ENCODE data around the gene APLP2. TPM values are rescaled to one million over a fixed set of nuclear protein-coding genes. Genes with fewer than 3 reads are reported as not detected.

Gene APLP2
- total RNA-seq, 1 experiment from 2014 or later, result 350 TPM

- H3K9me2 ChIP-seq (ENCODE audit: insufficient read depth), result no peaks in the 10 kb centered on the region
- no peaks in the 10 kb centered on the region for H3K9me3 ChIP-seq (ENCODE audit: insufficient read depth, low read depth)
- TF ChIP-seq CTCF (conservative IDR thresholded peaks at IDR 0.05) (no peak), EZH2 (IDR thresholded peaks at IDR 0.05; ENCODE audit: low read depth) (no peak)
- 0 out of 2 replicates have a peak, but pooled peaks cover 6% of the 10 kb centered on the region for H3F3A ChIP-seq (ENCODE audit: insufficient read depth, low read depth)
- H3K4me2 ChIP-seq, result no peak overlapping the region
- intact Hi-C loops (cut with micrococcal nuclease; ENCODE audit: unreplicated experiment), result no loop called here
- H3K4me1 ChIP-seq (replicated peaks; ENCODE audit: insufficient read depth), result no peaks in the 10 kb centered on the region
- H3K27ac ChIP-seq, result no peak overlapping the region
- peaks cover 4% of the 10 kb centered on the region; the same call in 1 of the 2 replicates for H3K36me3 ChIP-seq (ENCODE audit: low read depth)
- H3K27me3 ChIP-seq (ENCODE audit: insufficient read depth, low read depth), result no peaks in the 10 kb centered on the region
- H2AFZ ChIP-seq, result no peak overlapping the region
- CTCF ChIA-PET, result no interaction called here
- no peak overlapping the region for H3K4me3 ChIP-seq
- no TSS peak for BruUV-seq (replicated peaks)
- DNase-seq, result no peak
- peaks cover 46% of the 10 kb centered on the region for H3K79me2 ChIP-seq (ENCODE audit: low read depth)
- POLR2A ChIA-PET (ENCODE audit: unreplicated experiment), result no interaction called here
- peaks cover 10% of the 10 kb centered on the region for H4K20me1 ChIP-seq (ENCODE audit: insufficient read depth)
Measured at GRCh38 chr11:130188047-130188446, 118.4 kb downstream of the APLP2 start.

GRCh38 chr11:130188585-130189347 lies 119.1 kb downstream of the APLP2 start:
- Histone ChIP-seq H3F3A (ENCODE audit: insufficient read depth, low read depth) (0 out of 2 replicates have a peak, but pooled peaks cover 6% of the 10 kb centered on the region), H3K27me3 (ENCODE audit: insufficient read depth, low read depth) (no peaks in the 10 kb centered on the region), H3K4me1 (replicated peaks; ENCODE audit: insufficient read depth) (no peaks in the 10 kb centered on the region), H3K9me3 (ENCODE audit: insufficient read depth, low read depth) (no peaks in the 10 kb centered on the region), H3K4me2 (no peak overlapping the region), H4K20me1 (ENCODE audit: insufficient read depth) (peaks cover 10% of the 10 kb centered on the region), H2AFZ (no peak overlapping the region), H3K36me3 (ENCODE audit: low read depth) (peaks cover under 1% of the 10 kb centered on the region; the same call in 1 of the 2 replicates), H3K4me3 (no peak overlapping the region), H3K27ac (no peak overlapping the region), H3K9me2 (ENCODE audit: insufficient read depth) (no peaks in the 10 kb centered on the region), H3K79me2 (ENCODE audit: low read depth) (peaks cover 39% of the 10 kb centered on the region)
- ChIA-PET CTCF (interaction anchor here (0.6 kb wide), 1 partner anchor 266 kb away, joined by 9 read pairs; no protein-coding TSS in a partner anchor), POLR2A (ENCODE audit: unreplicated experiment) (no interaction called here)
- intact Hi-C loops (cut with micrococcal nuclease; ENCODE audit: unreplicated experiment), result no loop called here
- BruUV-seq (replicated peaks), result no TSS peak
- TF ChIP-seq EZH2 (IDR thresholded peaks at IDR 0.05; ENCODE audit: low read depth) (no peak), CTCF (conservative IDR thresholded peaks at IDR 0.05) (no peak)
- no peak for DNase-seq

GRCh38 chr11:130189492-130190210 lies 120.0 kb downstream of the APLP2 start:
- no peaks in the 10 kb centered on the region for H3K9me3 ChIP-seq (ENCODE audit: insufficient read depth, low read depth)
- BruUV-seq (replicated peaks), result no TSS peak
- CTCF ChIA-PET, result interaction anchor here (0.6 kb wide), 1 partner anchor 267 kb away, joined by 9 read pairs; no protein-coding TSS in a partner anchor

More at GRCh38 chr11:130189492-130190210, 120.0 kb downstream of the APLP2 start:
- Histone ChIP-seq H3K36me3 (ENCODE audit: low read depth) (no peaks in the 10 kb centered on the region; the same call in 1 of the 2 replicates), H3K27me3 (ENCODE audit: insufficient read depth, low read depth) (no peaks in the 10 kb centered on the region), H3K4me3 (no peak overlapping the region), H4K20me1 (ENCODE audit: insufficient read depth) (peaks cover 10% of the 10 kb centered on the region), H2AFZ (no peak overlapping the region), H3K4me2 (no peak overlapping the region), H3K4me1 (replicated peaks; ENCODE audit: insufficient read depth) (no peaks in the 10 kb centered on the region), H3K9me2 (ENCODE audit: insufficient read depth) (no peaks in the 10 kb centered on the region), H3K79me2 (ENCODE audit: low read depth) (peaks cover 30% of the 10 kb centered on the region), H3F3A (ENCODE audit: insufficient read depth, low read depth) (0 out of 2 replicates have a peak, but pooled peaks cover 6% of the 10 kb centered on the region), H3K27ac (no peak overlapping the region)
- POLR2A ChIA-PET (ENCODE audit: unreplicated experiment), result no interaction called here
- TF ChIP-seq EZH2 (IDR thresholded peaks at IDR 0.05; ENCODE audit: low read depth) (no peak), CTCF (conservative IDR thresholded peaks at IDR 0.05) (no peak)
- no peak for DNase-seq
- intact Hi-C loops (cut with micrococcal nuclease; ENCODE audit: unreplicated experiment), result no loop called here

Measured in PC-9 (cell line).